Activated CD8-positive, alpha-beta T cell treated with anti-CD3 and anti-CD28 coated beads, Interleukin-2, amount 10 ng/mL, durations not matched to agents 7 days and 5 days (primary cell): ENCODE measurements around the gene S100A8. TPM values are rescaled to one million over a fixed set of nuclear protein-coding genes. Genes with fewer than 3 reads are reported as not detected.

ENCODE experiments used
- ATAC-seq: fragments of 150-1000 bp; cut with Tn5 transposase; one replicate; pipeline ENCODE4 v1.10.0; 2021; ENCODE audit warnings: moderate library complexity
- CTCF ChIA-PET: fragments of 350-600 bp; sonication (Branson Sonifier 250); formaldehyde crosslinking; loops from one replicate; lab custom pipeline; 2021; ENCODE audit warnings: antibody characterized with exemption; lab: Charles Lee
- POLR2A ChIA-PET: fragments of 350-600 bp; sonication (Branson Sonifier 250); formaldehyde crosslinking; loops from one replicate; lab custom pipeline; 2021; ENCODE audit warnings: antibody characterized with exemption; lab: Charles Lee
- DNase-seq: peaks from one replicate; pipeline ENCODE4 v3.0.0-alpha.2; 2020
- H3K27ac Mint-ChIP-seq: one replicate; pipeline ENCODE4 v1.8.0; 2021; ENCODE audit warnings: mild to moderate bottlenecking, mixed read lengths
- H3K27me3 Mint-ChIP-seq: one replicate; pipeline ENCODE4 v1.8.0; 2021; ENCODE audit warnings: low read depth, mixed read lengths
- H3K36me3 Mint-ChIP-seq: one replicate; pipeline ENCODE4 v1.8.0; 2021; ENCODE audit warnings: low read depth, mixed read lengths
- H3K4me1 Mint-ChIP-seq: one replicate; pipeline ENCODE4 v1.8.0; 2021; ENCODE audit warnings: low read depth, mixed read lengths
- H3K4me3 Mint-ChIP-seq: one replicate; pipeline ENCODE4 v1.8.0; 2021; ENCODE audit warnings: mild to moderate bottlenecking, mixed read lengths
- H3K9me3 Mint-ChIP-seq: one replicate; pipeline ENCODE4 v1.8.0; 2022; ENCODE audit warnings: mixed read lengths; ENCODE audit not compliant: insufficient read depth
- total RNA-seq, 2 experiments: library from RNA; stranded (reverse); gene quantifications; one replicate each; pipeline ENCODE4 v1.2.3, GENCODE V29; 2021

Gene S100A8
- total RNA-seq, 2 experiments from 2014 or later = not detected

GRCh38 chr1:153386500-153386901 lies 4.4 kb downstream of the S100A8 start:
- H3K27ac Mint-ChIP-seq = no peak overlapping the region
- no peak overlapping the region for H3K4me3 Mint-ChIP-seq
- ATAC-seq (no peak), DNase-seq (no peak)
- peaks cover 2% of the 10 kb centered on the region for H3K4me1 Mint-ChIP-seq
- ChIA-PET CTCF (interaction anchor here (0.9 kb wide), 1 partner anchor 18 kb away, joined by 3 read pairs; no protein-coding TSS in a partner anchor), POLR2A (no interaction called here)
- H3K36me3 Mint-ChIP-seq = no peaks in the 10 kb centered on the region
- H3K27me3 Mint-ChIP-seq = peaks cover 16% of the 10 kb centered on the region
- H3K9me3 Mint-ChIP-seq = peaks cover 2% of the 10 kb centered on the region

GRCh38 chr1:153384958-153385580 lies 5.8 kb downstream of the S100A8 start:
- peaks cover 2% of the 10 kb centered on the region for H3K4me1 Mint-ChIP-seq
- ATAC-seq (no peak), DNase-seq (no peak)
- H3K27ac Mint-ChIP-seq = no peak overlapping the region
- no peaks in the 10 kb centered on the region for H3K36me3 Mint-ChIP-seq
- H3K4me3 Mint-ChIP-seq = no peak overlapping the region
- peaks cover 7% of the 10 kb centered on the region for H3K9me3 Mint-ChIP-seq
- ChIA-PET POLR2A (interaction anchor here (0.7 kb wide), 1 partner anchor 50 kb away, joined by 3 read pairs; no protein-coding TSS in a partner anchor), CTCF (no interaction called here)
- H3K27me3 Mint-ChIP-seq = peaks cover 19% of the 10 kb centered on the region

GRCh38 chr1:153380711-153381110 lies 10.2 kb downstream of the S100A8 start:
- Mint-ChIP-seq H3K27ac (no peak overlapping the region), H3K4me1 (no peaks in the 10 kb centered on the region)
- POLR2A ChIA-PET = interaction anchor here (0.7 kb wide), 1 partner anchor 533 kb away, joined by 4 read pairs; no protein-coding TSS in a partner anchor

GRCh38 chr1:153379591-153379990 lies 11.3 kb downstream of the S100A8 start:
- Mint-ChIP-seq H3K4me3 (no peak overlapping the region), H3K27ac (no peak overlapping the region), H3K36me3 (no peaks in the 10 kb centered on the region), H3K27me3 (peaks cover 22% of the 10 kb centered on the region), H3K4me1 (no peaks in the 10 kb centered on the region), H3K9me3 (peaks cover 7% of the 10 kb centered on the region)
- DNase-seq (no peak), ATAC-seq (no peak)
- ChIA-PET POLR2A (no interaction called here), CTCF (no interaction called here)

More at GRCh38 chr1:153380711-153381110, 10.2 kb downstream of the S100A8 start:
- DNase-seq (no peak), ATAC-seq (no peak)
- no peaks in the 10 kb centered on the region for H3K36me3 Mint-ChIP-seq
- CTCF ChIA-PET = no interaction called here
- peaks cover 7% of the 10 kb centered on the region for H3K9me3 Mint-ChIP-seq
- H3K4me3 Mint-ChIP-seq = no peak overlapping the region
- H3K27me3 Mint-ChIP-seq = peaks cover 22% of the 10 kb centered on the region

GRCh38 chr1:153375511-153375910 lies 15.4 kb downstream of the S100A8 start, which contains the start of gene S100A12:
S100A12 (minus strand) TSS chr1:153375621; CDS start chr1:153374592, 1,029 bp downstream.
- ATAC-seq = no peak
- H3K36me3 Mint-ChIP-seq = no peaks in the 10 kb centered on the region
- H3K27ac Mint-ChIP-seq = no peak within 1 kb of the TSS
- H3K4me1 Mint-ChIP-seq = no peaks in the 10 kb centered on the region
- CTCF ChIA-PET = no interaction called here
- POLR2A ChIA-PET = interaction anchor here (0.6 kb wide), 1 partner anchor 19 kb away, joined by 3 read pairs; no protein-coding TSS in a partner anchor
- H3K27me3 Mint-ChIP-seq = peaks cover 8% of the 10 kb centered on the region
- no peak for DNase-seq
- H3K9me3 Mint-ChIP-seq = no peaks in the 10 kb centered on the region
- H3K4me3 Mint-ChIP-seq = no peak within 1 kb of the TSS

- no peak for ATAC-seq
- Mint-ChIP-seq H3K27ac (no peak overlapping the region), H3K4me3 (no peak overlapping the region), H3K27me3 (peaks cover 8% of the 10 kb centered on the region), H3K36me3 (no peaks in the 10 kb centered on the region), H3K9me3 (no peaks in the 10 kb centered on the region), H3K4me1 (no peaks in the 10 kb centered on the region)
- ChIA-PET CTCF (no interaction called here), POLR2A (no interaction called here)
- DNase-seq = no peak
Observed at GRCh38 chr1:153374071-153374470, 16.8 kb downstream of the S100A8 start.

- Mint-ChIP-seq H3K9me3 (no peaks in the 10 kb centered on the region), H3K36me3 (no peaks in the 10 kb centered on the region), H3K4me3 (no peak overlapping the region), H3K27ac (no peak overlapping the region), H3K27me3 (peaks cover 6% of the 10 kb centered on the region), H3K4me1 (no peaks in the 10 kb centered on the region)
- ATAC-seq (no peak), DNase-seq (no peak)
- CTCF ChIA-PET = no interaction called here
- POLR2A ChIA-PET = no interaction called here
Observed at GRCh38 chr1:153372571-153372970, 18.3 kb downstream of the S100A8 start.

GRCh38 chr1:153371231-153371630 lies 19.6 kb downstream of the S100A8 start:
- no peak overlapping the region for H3K27ac Mint-ChIP-seq
- H3K27me3 Mint-ChIP-seq = no peaks in the 10 kb centered on the region

GRCh38 chr1:153370146-153370545 lies 20.7 kb downstream of the S100A8 start:
- no peak overlapping the region for H3K27ac Mint-ChIP-seq
- ATAC-seq = no peak
- ChIA-PET POLR2A (no interaction called here), CTCF (interaction anchor here (0.8 kb wide), 1 partner anchor 125 kb away, joined by 3 read pairs; no protein-coding TSS in a partner anchor)
- H3K36me3 Mint-ChIP-seq = no peaks in the 10 kb centered on the region
- no peaks in the 10 kb centered on the region for H3K4me1 Mint-ChIP-seq
- DNase-seq = no peak
- H3K4me3 Mint-ChIP-seq = no peak overlapping the region
- H3K9me3 Mint-ChIP-seq = no peaks in the 10 kb centered on the region
- H3K27me3 Mint-ChIP-seq = no peaks in the 10 kb centered on the region

More at GRCh38 chr1:153371231-153371630, 19.6 kb downstream of the S100A8 start:
- Mint-ChIP-seq H3K36me3 (no peaks in the 10 kb centered on the region), H3K4me3 (no peak overlapping the region), H3K9me3 (no peaks in the 10 kb centered on the region), H3K4me1 (no peaks in the 10 kb centered on the region)
- ChIA-PET CTCF (no interaction called here), POLR2A (no interaction called here)
- DNase-seq = no peak
- no peak for ATAC-seq

GRCh38 chr1:153368495-153368894 lies 22.4 kb downstream of the S100A8 start:
- no peaks in the 10 kb centered on the region for H3K36me3 Mint-ChIP-seq
- peaks cover 2% of the 10 kb centered on the region for H3K27me3 Mint-ChIP-seq
- DNase-seq (no peak), ATAC-seq (no peak)
- H3K9me3 Mint-ChIP-seq = no peaks in the 10 kb centered on the region
- H3K4me3 Mint-ChIP-seq = no peak overlapping the region
- CTCF ChIA-PET = no interaction called here
- H3K27ac Mint-ChIP-seq = no peak overlapping the region
- POLR2A ChIA-PET = no interaction called here
- H3K4me1 Mint-ChIP-seq = no peaks in the 10 kb centered on the region

GRCh38 chr1:153367090-153367489 lies 23.8 kb downstream of the S100A8 start:
- CTCF ChIA-PET = interaction anchor here (0.6 kb wide), 1 partner anchor 144 kb away, joined by 3 read pairs; no protein-coding TSS in a partner anchor
- Mint-ChIP-seq H3K27ac (no peak overlapping the region), H3K4me3 (no peak overlapping the region), H3K27me3 (peaks cover 7% of the 10 kb centered on the region), H3K4me1 (no peaks in the 10 kb centered on the region), H3K9me3 (no peaks in the 10 kb centered on the region), H3K36me3 (no peaks in the 10 kb centered on the region)
- ATAC-seq (no peak), DNase-seq (no peak)
- POLR2A ChIA-PET = no interaction called here

- Mint-ChIP-seq H3K4me3 (no peak overlapping the region), H3K36me3 (no peaks in the 10 kb centered on the region), H3K4me1 (no peaks in the 10 kb centered on the region), H3K27me3 (peaks cover 7% of the 10 kb centered on the region), H3K9me3 (no peaks in the 10 kb centered on the region), H3K27ac (no peak overlapping the region)
- POLR2A ChIA-PET = no interaction called here
- ATAC-seq = no peak
- CTCF ChIA-PET = no interaction called here
- DNase-seq = no peak
Observed at GRCh38 chr1:153366261-153366660, 24.6 kb downstream of the S100A8 start.
